K562 (cell line): ENCODE data around the gene PRTN3.

Experiments used
- ELF1 ChIP-seq: fragments of 200-800 bp; sonication (Bioruptor generic); IDR thresholded peaks from 2 replicates; pipeline ENCODE4 v1.6.1; 2016; ENCODE audit warnings: missing genetic modification characterization, missing compliant biosample characterization
- EP300 ChIP-seq: IDR thresholded peaks from 2 replicates; pipeline ENCODE4 v1.6.1; 2012; ENCODE audit warnings: low read length, improper control_type of control experiment
- POLR2AphosphoS5 ChIP-seq: IDR thresholded peaks from 2 replicates; pipeline ENCODE4 v1.6.1; 2011; ENCODE audit warnings: mild to moderate bottlenecking, low read depth, low read length, moderate library complexity; ENCODE audit not compliant: control insufficient read depth, insufficient read depth
- RAD21 ChIP-seq, 2 experiments: fragments of 250-450 bp in 1 of 2; fragments of 450-650 bp in 1 of 2; sonication (Bioruptor Pico) in 1 of 2; formaldehyde crosslinking in 1 of 2; IDR thresholded peaks in 1 of 2; conservative IDR thresholded peaks in 1 of 2; 2 replicates each; pipeline versions ENCODE4 v1.4.0 to v1.8.0; 2020 to 2022; ENCODE audit warnings: mild to moderate bottlenecking in 2 of 2, moderate library complexity in 1 of 2
- SMARCA4 ChIP-seq: fragments of 450-650 bp; IDR thresholded peaks from 2 replicates; pipeline ENCODE4 v1.6.1; 2016
- SMARCC2 ChIP-seq: fragments of 450-650 bp; IDR thresholded peaks from 2 replicates; pipeline ENCODE4 v1.6.1; 2017; ENCODE audit warnings: antibody characterized with exemption, moderate library complexity, mild to moderate bottlenecking, low read depth
- ZFX ChIP-seq: sonication (generic); formaldehyde crosslinking; IDR thresholded peaks from 2 replicates; pipeline ENCODE4 v1.8.0; 2022; ENCODE audit warnings: mild to moderate bottlenecking, missing genetic modification reagents, moderate library complexity
- TF ChIP-seq, protein P1 (sequence below), 2 experiments: fragments of 450-650 bp; IDR thresholded peaks; 2 replicates each; pipeline ENCODE4 v1.6.1; 2016; ENCODE audit warnings: mild to moderate bottlenecking in 2 of 2, borderline replicate concordance in 1 of 2, low read depth in 1 of 2, moderate library complexity in 1 of 2
- TF ChIP-seq, protein P2 (sequence below), 2 experiments: fragments of 450-650 bp; formaldehyde crosslinking in 1 of 2; IDR thresholded peaks; 2 replicates each; pipeline versions ENCODE4 v1.4.0 to v1.6.1; 2014 to 2020; ENCODE audit warnings: mild to moderate bottlenecking in 2 of 2, borderline replicate concordance in 1 of 2, low read depth in 1 of 2
- TF ChIP-seq, protein P3 (sequence below): sonication (generic); formaldehyde crosslinking; IDR thresholded peaks from 2 replicates; pipeline ENCODE4 v1.9.0; 2022; ENCODE audit warnings: mild to moderate bottlenecking, missing genetic modification reagents

DNA sequence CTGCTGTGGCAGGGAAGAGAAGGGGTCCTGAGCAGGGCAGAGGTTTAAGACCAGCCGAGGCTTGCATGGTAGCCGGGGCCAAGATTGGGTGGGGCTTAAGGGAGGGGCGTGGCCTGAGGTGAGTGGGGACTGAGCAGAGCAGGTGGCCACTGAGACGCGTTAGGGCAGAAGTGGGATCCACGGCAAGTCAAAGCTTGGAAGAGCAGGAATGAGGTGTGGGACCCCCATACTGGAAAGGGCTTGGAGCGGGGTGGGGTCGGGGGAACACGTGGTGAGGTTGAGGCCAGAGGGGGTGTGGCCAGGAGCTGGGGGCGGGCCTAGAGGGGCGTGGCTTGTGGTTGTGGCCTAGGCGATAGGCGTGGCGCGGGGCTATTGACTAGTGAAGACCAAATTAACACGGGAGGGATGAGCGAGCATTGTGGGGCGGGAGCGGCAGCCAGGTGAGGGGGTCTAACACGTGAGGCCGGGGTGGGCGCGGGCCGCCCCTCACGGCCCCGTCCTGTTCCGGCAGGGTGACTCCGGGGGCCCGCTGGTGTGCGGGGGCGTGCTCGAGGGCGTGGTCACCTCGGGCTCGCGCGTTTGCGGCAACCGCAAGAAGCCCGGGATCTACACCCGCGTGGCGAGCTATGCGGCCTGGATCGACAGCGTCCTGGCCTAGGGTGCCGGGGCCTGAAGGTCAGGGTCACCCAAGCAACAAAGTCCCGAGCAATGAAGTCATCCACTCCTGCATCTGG lies 21.9 kb downstream of the PRTN3 start:
- TF ChIP-seq, protein P1, sequence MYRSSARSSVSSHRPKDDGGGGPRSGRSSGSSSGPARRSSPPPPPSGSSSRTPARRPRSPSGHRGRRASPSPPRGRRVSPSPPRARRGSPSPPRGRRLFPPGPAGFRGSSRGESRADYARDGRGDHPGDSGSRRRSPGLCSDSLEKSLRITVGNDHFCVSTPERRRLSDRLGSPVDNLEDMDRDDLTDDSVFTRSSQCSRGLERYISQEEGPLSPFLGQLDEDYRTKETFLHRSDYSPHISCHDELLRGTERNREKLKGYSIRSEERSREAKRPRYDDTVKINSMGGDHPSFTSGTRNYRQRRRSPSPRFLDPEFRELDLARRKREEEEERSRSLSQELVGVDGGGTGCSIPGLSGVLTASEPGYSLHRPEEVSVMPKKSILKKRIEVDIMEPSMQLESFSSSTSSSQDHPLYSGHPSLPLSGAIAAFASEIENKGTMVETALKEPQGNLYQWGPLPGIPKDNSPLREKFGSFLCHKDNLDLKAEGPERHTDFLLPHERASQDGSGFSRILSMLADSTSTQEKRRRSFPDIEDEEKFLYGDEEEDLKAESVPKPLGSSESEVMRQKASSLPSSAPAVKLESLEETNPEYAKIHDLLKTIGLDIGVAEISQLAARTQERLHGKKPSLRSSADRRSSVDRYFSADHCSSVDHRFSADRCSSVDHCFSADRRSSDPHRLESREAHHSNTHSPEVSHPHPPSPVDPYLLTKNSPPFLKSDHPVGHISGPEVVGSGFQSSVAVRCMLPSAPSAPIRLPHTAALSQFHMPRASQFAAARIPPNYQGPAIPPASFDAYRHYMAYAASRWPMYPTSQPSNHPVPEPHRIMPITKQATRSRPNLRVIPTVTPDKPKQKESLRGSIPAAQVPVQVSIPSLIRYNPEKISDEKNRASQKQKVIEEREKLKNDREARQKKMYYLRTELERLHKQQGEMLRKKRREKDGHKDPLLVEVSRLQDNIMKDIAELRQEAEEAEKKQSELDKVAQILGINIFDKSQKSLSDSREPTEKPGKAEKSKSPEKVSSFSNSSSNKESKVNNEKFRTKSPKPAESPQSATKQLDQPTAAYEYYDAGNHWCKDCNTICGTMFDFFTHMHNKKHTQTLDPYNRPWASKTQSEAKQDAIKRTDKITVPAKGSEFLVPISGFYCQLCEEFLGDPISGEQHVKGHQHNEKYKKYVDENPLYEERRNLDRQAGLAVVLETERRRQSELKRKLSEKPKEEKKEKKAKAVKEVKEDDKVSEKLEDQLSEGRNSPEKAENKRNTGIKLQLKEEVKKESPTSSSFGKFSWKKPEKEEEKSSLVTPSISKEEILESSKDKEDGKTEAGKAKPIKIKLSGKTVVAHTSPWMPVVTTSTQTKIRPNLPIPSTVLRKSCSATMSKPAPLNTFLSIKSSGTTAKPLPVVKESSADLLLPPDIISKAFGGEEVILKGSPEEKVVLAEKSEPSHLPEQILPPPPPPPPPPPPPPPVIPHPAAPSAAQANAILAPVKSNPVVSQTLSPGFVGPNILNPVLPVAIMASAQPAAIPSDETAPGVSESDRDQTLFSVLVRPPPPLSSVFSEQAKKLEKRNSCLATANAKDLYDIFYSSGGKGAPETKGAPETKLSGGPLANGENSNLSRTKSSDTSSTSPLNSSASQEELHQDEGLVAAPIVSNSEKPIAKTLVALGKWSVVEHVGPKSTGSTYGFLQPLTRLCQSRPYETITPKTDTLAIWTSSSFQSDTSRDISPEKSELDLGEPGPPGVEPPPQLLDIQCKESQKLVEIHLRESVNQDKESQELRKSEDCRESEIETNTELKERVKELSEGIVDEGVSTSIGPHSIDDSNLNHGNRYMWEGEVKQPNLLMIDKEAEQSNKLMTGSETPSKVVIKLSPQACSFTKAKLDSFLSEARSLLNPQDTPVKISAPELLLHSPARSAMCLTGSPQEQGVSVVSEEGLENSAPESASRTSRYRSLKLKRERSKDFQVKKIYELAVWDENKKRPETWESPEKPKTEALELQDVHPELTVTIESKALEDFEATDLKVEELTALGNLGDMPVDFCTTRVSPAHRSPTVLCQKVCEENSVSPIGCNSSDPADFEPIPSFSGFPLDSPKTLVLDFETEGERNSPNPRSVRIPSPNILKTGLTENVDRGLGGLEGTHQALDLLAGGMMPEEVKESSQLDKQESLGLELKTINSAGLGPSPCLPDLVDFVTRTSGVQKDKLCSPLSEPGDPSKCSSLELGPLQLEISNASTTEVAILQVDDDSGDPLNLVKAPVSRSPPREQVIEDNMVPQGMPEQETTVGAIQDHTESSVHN (IDR thresholded peaks at IDR 0.05; ENCODE audit: borderline replicate concordance in 1 of 2, low read depth in 1 of 2): no peak
- TF ChIP-seq SMARCA4 (no peak; the same call in 1 of the 2 replicates), ZFX (CRISPR knock-in tag) (peak; percentile 55), POLR2AphosphoS5 (peak; percentile 27; the same call in 1 of the 2 replicates), RAD21 (CRISPR knock-in tag; conservative IDR thresholded peaks at IDR 0.05 in 1 of 2, IDR thresholded peaks at IDR 0.05 in 1 of 2) (no peak), ELF1 (tag) (no peak), SMARCC2 (no peak), EP300 (no peak)
- TF ChIP-seq, protein P2, sequence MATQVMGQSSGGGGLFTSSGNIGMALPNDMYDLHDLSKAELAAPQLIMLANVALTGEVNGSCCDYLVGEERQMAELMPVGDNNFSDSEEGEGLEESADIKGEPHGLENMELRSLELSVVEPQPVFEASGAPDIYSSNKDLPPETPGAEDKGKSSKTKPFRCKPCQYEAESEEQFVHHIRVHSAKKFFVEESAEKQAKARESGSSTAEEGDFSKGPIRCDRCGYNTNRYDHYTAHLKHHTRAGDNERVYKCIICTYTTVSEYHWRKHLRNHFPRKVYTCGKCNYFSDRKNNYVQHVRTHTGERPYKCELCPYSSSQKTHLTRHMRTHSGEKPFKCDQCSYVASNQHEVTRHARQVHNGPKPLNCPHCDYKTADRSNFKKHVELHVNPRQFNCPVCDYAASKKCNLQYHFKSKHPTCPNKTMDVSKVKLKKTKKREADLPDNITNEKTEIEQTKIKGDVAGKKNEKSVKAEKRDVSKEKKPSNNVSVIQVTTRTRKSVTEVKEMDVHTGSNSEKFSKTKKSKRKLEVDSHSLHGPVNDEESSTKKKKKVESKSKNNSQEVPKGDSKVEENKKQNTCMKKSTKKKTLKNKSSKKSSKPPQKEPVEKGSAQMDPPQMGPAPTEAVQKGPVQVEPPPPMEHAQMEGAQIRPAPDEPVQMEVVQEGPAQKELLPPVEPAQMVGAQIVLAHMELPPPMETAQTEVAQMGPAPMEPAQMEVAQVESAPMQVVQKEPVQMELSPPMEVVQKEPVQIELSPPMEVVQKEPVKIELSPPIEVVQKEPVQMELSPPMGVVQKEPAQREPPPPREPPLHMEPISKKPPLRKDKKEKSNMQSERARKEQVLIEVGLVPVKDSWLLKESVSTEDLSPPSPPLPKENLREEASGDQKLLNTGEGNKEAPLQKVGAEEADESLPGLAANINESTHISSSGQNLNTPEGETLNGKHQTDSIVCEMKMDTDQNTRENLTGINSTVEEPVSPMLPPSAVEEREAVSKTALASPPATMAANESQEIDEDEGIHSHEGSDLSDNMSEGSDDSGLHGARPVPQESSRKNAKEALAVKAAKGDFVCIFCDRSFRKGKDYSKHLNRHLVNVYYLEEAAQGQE (IDR thresholded peaks at IDR 0.05; ENCODE audit: borderline replicate concordance): no peak
- TF ChIP-seq, protein P2 (CRISPR knock-in tag; IDR thresholded peaks at IDR 0.05; ENCODE audit: low read depth): no peak
- TF ChIP-seq, protein P3, sequence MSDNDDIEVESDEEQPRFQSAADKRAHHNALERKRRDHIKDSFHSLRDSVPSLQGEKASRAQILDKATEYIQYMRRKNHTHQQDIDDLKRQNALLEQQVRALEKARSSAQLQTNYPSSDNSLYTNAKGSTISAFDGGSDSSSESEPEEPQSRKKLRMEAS (CRISPR knock-in tag): peak; percentile 91
